HepG2 (cell line): Measurements from ENCODE around the gene RAD9A. TPM values are rescaled to one million over a fixed set of nuclear protein-coding genes. Genes with fewer than 3 reads are reported as not detected.

Experiments
- ARID4A ChIP-seq: sonication (generic); formaldehyde crosslinking; IDR thresholded peaks from 2 replicates; pipeline ENCODE4 v1.5.0; 2020; ENCODE audit warnings: mild to moderate bottlenecking, missing genetic modification reagents, borderline replicate concordance
- FOXK1 ChIP-seq: sonication (generic); formaldehyde crosslinking; IDR thresholded peaks from 2 replicates; pipeline ENCODE4 v1.4.0; 2020; ENCODE audit warnings: low read depth, missing genetic modification reagents, borderline replicate concordance
- FOXM1 ChIP-seq: sonication (generic); formaldehyde crosslinking; IDR thresholded peaks from 2 replicates; pipeline ENCODE4 v1.5.0; 2020; ENCODE audit warnings: missing genetic modification reagents
- FOXO4 ChIP-seq: sonication (generic); formaldehyde crosslinking; conservative IDR thresholded peaks from 2 replicates; pipeline ENCODE4 v1.8.1; 2023; ENCODE audit warnings: missing genetic modification reagents
- HCFC1 ChIP-seq: fragments of 150-350 bp; IDR thresholded peaks from 2 replicates; pipeline ENCODE4 v1.6.1; 2014; ENCODE audit warnings: low read depth, low read length
- HDAC6 ChIP-seq: fragments of 200-600 bp; sonication (generic); IDR thresholded peaks from 2 replicates; pipeline ENCODE4 v1.7.0; 2017; ENCODE audit warnings: mild to moderate bottlenecking, antibody characterized with exemption, low read length, low read depth
- HNF1B ChIP-seq: sonication (generic); formaldehyde crosslinking; IDR thresholded peaks from 2 replicates; pipeline ENCODE4 v1.5.1; 2020; ENCODE audit warnings: mild to moderate bottlenecking, moderate library complexity, missing genetic modification reagents
- JUNB ChIP-seq: sonication (generic); formaldehyde crosslinking; IDR thresholded peaks from 2 replicates; pipeline ENCODE4 v1.8.0; 2022; ENCODE audit warnings: missing genetic modification reagents, mild to moderate bottlenecking, borderline replicate concordance
- NCOR1 ChIP-seq: fragments of 200-600 bp; sonication (generic); IDR thresholded peaks from 2 replicates; pipeline ENCODE4 v1.7.0; 2017; ENCODE audit warnings: antibody characterized with exemption, low read length, borderline replicate concordance
- RXRB ChIP-seq: IDR thresholded peaks from 2 replicates; pipeline ENCODE4 v1.6.1; 2016; ENCODE audit warnings: borderline replicate concordance, missing genetic modification reagents, missing compliant biosample characterization
- SMC3 ChIP-seq: IDR thresholded peaks from 2 replicates; pipeline ENCODE4 v1.6.1; 2011; ENCODE audit warnings: low read length, improper control_type of control experiment
- STAT5B ChIP-seq: sonication (generic); formaldehyde crosslinking; IDR thresholded peaks from 2 replicates; pipeline ENCODE4 v1.4.0; 2020; ENCODE audit warnings: missing genetic modification reagents
- U2AF1 ChIP-seq: fragments of 200-400 bp; formaldehyde crosslinking; optimal IDR thresholded peaks from 2 replicates; pipeline ENCODE3; 2017; ENCODE audit warnings: mild to moderate bottlenecking, low read depth, low read length
- ZNF124 ChIP-seq: sonication (generic); formaldehyde crosslinking; IDR thresholded peaks from 2 replicates; pipeline ENCODE4 v1.4.0; 2020; ENCODE audit warnings: missing genetic modification reagents
- ZNF20 ChIP-seq: sonication (generic); formaldehyde crosslinking; IDR thresholded peaks from 2 replicates; pipeline ENCODE4 v1.4.0; 2020; ENCODE audit warnings: mild to moderate bottlenecking, moderate library complexity, missing genetic modification reagents
- ZNF567 ChIP-seq: sonication (generic); formaldehyde crosslinking; IDR thresholded peaks from 2 replicates; pipeline ENCODE4 v1.8.1; 2023; ENCODE audit warnings: mild to moderate bottlenecking, missing genetic modification reagents, borderline replicate concordance
- ZNF615 ChIP-seq: sonication (generic); formaldehyde crosslinking; IDR thresholded peaks from 2 replicates; pipeline ENCODE4 v1.5.0; 2020; ENCODE audit warnings: mild to moderate bottlenecking, missing genetic modification reagents, borderline replicate concordance
- ZNF678 ChIP-seq: sonication (generic); formaldehyde crosslinking; IDR thresholded peaks from 2 replicates; pipeline ENCODE4 v1.4.0; 2020; ENCODE audit warnings: mild to moderate bottlenecking, missing genetic modification reagents
- ZNF7 ChIP-seq: IDR thresholded peaks from 2 replicates; pipeline ENCODE4 v1.6.1; 2016; ENCODE audit warnings: missing biosample characterization, missing genetic modification reagents
- ZNF800 ChIP-seq: sonication (generic); formaldehyde crosslinking; IDR thresholded peaks from 2 replicates; pipeline ENCODE4 v1.4.0; 2020; ENCODE audit warnings: missing genetic modification reagents
- polyA plus RNA-seq, 8 experiments: library from polyadenylated mRNA; depleted of rRNA in 3 of 8; stranded (reverse) in 7 of 8; unstranded in 1 of 8; fragments of >200 nt; fragmentation: Illumina TruSeq in 4 of 8; extraction: Trizol in 4 of 8; gene quantifications; 2 replicates each; pipeline versions ENCODE4 v1.2.1 to v1.2.3, GENCODE V29; 2011 to 2016; ENCODE audit warnings: low read depth in 4 of 8, missing spikeins in 1 of 8, mixed read lengths in 1 of 8; ENCODE audit not compliant: insufficient read depth in 1 of 8
- total RNA-seq, 5 experiments: library from RNA; depleted of rRNA; stranded (reverse); fragments of >200 nt; fragmentation: Illumina TruSeq; extraction: Trizol; gene quantifications; 2 replicates each; pipeline ENCODE4 v1.2.3, GENCODE V29; 2016; ENCODE audit warnings: low read depth in 1 of 5

RAD9A gene
- total and polyA plus RNA-seq, 2 of the 13 experiments (the other 11 are each of a cell fraction or from before 2014, with no cell fraction given): 10.1 to 15.7 TPM

GRCh38 chr11:67373648-67374570 is 17.9 kb upstream of the RAD9A start (continued):
- no peak; the same call in 1 of the 2 replicates for TF ChIP-seq ARID4A
- TF ChIP-seq FOXK1 (CRISPR knock-in tag): no peak
- TF ChIP-seq FOXM1 (CRISPR knock-in tag): no peak
- TF ChIP-seq ZNF124 (CRISPR knock-in tag): no peak
- no peak for TF ChIP-seq ZNF678
- TF ChIP-seq RXRB (CRISPR knock-in tag): peak; percentile 14; the same call in 1 of the 2 replicates
- TF ChIP-seq SMC3: peak; percentile 27; the same call in 1 of the 2 replicates
- no peak for TF ChIP-seq FOXO4 (CRISPR knock-in tag)
- 0 out of 2 replicates have a peak, but pooled peaks have one; percentile 46 for TF ChIP-seq ZNF567 (CRISPR knock-in tag)
- TF ChIP-seq JUNB (CRISPR knock-in tag): no peak
- TF ChIP-seq ZNF615 (CRISPR knock-in tag): no peak
- TF ChIP-seq ZNF20: no peak
- TF ChIP-seq HNF1B (CRISPR knock-in tag): no peak; the same call in 1 of the 2 replicates
- TF ChIP-seq U2AF1: peak; percentile 32
- TF ChIP-seq HDAC6: no peak
- TF ChIP-seq ZNF7: no peak
- TF ChIP-seq STAT5B (CRISPR knock-in tag): no peak
- TF ChIP-seq NCOR1: no peak
- no peak for TF ChIP-seq HCFC1
- TF ChIP-seq ZNF800 (CRISPR knock-in tag): no peak
